Measurements from ENCODE around the gene HMGCS2.
"Not testable (repeated sequence)": the region's sequence is repeated elsewhere in the genome, so short reads cannot be mapped to it uniquely, and the experiment has no call there.

HMGCS2 gene

DNA sequence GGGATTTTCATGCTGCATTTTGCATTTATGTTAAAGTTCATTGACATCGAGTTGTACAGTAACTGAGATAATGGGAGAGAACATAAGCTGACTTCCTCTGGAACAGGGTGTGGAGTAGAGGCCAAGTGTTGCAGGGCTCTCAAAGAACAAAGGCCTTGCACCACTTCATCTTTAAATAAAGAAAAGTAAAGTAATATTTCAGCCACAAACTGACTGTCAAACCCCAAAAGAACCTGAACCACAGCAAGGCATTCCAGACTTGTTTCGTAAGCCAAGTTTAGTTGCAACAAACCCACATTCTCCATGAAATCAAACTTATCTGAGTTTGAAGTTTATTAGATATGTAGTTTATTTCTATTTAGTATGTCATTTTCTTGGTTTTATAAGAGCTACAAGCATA lies 19.1 kb upstream of the HMGCS2 start:
- no peak for DNase-seq

- not testable (repeated sequence) for DNase-seq
Observed at GRCh38 chr1:119786473-119787050, 17.9 kb upstream of the HMGCS2 start.

DNA sequence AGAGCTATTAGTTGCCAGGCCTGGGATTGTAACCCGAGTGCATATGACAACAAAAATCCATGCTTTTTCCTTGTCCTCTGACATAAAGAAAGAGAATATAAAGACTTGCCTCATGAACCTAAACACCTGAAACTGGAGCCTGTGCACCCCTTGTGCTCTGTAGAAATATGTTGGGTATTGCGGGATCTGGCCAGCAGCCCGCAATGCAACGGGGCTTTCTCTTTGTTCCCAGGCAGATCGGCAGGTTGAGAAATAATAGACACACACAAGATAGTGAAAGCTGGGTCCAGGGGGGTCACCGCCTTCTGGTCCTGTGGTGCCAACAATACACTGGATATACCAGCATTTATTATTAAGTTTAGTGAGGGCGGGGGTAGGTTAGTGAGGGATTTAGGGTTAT lies 17.3 kb upstream of the HMGCS2 start:
- not testable (repeated sequence) for DNase-seq

GRCh38 chr1:119784191-119784781 lies 15.6 kb upstream of the HMGCS2 start:
- no peak for DNase-seq

DNA sequence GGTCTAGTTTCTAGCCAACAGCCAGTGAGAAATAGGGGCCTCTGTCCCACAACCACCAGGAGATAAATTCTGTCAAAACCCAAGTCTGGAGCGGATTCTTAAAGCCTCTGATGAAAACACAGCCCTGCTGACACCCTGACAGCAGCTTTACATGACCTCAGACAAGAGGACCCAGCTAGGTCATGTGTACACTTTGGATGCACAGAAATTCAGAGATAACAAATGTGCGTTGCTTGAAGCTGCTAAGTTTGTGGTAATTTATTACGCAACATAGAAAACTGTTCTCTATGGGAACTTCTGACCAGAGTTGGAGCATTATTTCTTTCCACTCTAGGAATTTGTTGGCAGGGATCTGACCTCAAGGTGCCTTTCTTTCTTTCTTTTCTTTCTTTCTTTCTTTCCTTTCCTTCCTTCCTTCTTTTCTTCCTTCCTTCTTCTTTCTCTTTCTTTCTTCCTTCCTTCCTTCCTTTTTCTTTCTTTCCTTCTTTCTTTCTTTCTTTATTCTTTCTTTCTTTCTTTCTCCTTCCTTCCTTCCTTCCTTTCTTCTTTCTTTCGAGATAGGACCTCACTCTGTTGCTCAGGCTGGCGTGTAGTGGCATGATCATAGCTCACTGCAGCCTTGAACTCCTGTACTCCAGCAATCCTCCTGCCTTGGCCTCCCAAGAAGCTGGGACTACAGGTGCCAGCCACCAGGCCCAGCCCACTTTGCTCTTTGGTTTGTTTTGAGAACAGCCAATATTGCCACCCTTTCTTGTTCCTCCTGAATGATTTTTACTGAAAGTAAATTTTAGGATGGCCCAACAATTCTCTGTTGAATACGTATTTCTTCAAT lies 14.9 kb upstream of the HMGCS2 start:
- no peak for DNase-seq

DNA sequence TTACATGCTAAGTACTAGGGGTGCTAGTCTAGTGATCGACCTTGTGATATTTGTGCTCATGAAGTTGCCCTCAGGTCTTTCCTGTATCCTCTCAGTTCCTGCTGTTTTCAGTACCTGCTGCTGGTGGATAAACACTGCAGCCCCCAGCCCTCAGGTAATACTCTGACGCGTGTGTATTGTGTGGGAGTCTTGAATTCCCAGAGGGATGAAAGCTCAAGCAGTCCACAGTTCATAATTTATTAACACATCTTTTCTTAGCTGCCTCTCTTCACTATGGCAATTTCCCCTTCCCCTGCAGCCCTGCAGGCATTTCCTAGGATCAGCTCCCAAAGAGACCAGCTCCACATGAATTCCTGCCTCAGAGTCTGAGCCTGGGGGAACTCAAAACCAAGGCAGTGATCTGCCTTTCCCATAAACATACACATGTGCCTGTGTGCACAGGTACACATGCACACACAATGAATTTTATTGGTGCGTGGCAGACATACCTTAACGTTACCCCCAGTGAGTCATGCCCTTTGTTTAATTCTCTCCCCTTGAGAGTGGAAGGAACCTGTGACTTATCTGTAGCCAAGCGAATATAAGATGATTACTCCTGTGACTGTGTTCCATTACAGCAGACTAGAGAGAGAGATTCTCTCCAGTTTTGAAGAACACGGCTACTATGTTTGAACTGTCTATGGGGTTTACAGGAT lies 14.1 kb upstream of the HMGCS2 start:
- no peak for DNase-seq

GRCh38 chr1:119781434-119782210 lies 12.9 kb upstream of the HMGCS2 start:
- DNase-seq: no peak

DNA sequence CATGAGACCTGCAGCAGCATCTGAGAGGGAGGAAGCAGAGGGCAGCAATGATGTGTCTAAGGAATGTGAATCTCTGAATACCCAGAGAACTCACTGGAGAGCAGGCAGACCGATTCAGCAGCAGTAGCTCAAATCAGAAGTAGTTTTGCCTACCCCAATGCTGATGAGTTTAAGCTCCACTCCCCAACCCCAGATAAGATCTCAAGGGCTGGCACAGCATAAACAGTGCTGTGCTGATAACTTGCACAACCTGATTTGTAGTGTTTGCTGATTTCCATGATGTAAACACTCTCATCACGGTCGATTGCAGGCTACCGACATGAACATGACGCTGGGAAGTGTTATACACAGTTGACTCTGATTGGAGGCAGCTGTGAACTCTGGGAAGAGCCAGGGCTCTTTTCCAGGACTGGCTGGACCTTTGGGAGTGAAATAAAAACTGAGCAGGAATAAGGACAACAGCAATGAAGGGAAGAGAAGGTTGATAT lies 11.2 kb upstream of the HMGCS2 start:
- DNase-seq: no peak

GRCh38 chr1:119778886-119779560 lies 10.3 kb upstream of the HMGCS2 start:
- no peak for DNase-seq

- no peak for DNase-seq
Observed at GRCh38 chr1:119778359-119778758, 9.7 kb upstream of the HMGCS2 start.

DNA sequence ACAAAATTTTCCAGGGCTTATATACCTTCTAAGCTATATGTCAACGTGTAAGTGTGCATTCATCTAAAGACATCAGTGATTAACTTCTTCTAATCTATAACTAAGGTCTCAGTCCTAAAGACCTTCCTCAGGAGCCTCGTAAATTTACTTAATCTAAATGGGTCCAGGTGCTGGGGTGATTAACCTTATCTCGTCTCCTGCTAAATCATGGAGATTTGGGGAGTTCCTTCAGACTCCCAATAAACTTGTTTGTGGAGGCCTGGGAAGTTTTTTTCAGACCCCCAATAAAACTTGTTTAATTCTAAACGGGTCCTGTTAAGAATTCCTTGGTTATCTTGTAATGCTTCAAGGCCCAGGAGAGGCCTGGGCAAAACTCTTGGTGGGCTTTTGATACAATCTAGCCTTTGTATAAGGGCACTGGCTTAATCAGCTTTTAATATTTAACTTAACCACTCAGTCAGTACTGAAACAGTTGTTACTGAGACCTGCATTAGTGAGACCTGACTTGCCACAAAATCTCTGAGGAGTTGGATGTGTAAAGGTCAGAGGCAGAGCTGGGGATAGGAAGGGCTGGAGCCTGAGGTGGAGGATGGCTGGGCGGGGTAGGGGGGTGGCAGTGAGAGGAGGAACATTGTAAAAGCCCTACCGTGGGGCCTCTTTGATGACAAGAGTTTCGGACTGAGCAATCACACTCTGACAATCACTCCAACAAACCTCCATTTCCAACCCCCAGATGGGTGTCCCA lies 6.2 kb upstream of the HMGCS2 start:
- no peak for DNase-seq

DNA sequence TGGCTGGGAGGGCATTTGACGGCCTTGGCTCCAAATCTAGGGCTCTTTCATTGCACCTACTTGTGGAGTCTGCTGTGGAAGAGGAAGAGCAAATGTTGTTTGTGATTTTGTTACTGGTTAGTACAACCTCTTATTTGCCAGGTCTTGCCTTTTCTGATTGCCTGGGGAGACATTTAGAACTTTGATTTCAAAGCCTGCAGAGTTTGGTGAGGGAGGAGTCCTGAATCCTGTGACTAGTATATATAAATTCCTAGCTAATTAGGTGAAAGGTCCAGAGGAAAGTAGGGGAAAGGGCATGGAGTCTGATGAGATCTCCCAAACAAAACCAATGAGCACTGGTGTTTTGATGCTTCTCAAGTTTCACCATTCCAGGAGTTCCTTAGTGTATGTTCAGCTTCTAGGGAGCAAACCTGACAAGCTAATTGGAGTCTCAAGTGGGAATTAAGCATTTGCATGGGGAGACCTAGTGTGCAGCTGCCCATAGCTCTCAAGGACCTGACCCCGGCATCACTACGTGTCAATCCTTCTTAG lies 5.1 kb upstream of the HMGCS2 start:
- DNase-seq: no peak

DNA sequence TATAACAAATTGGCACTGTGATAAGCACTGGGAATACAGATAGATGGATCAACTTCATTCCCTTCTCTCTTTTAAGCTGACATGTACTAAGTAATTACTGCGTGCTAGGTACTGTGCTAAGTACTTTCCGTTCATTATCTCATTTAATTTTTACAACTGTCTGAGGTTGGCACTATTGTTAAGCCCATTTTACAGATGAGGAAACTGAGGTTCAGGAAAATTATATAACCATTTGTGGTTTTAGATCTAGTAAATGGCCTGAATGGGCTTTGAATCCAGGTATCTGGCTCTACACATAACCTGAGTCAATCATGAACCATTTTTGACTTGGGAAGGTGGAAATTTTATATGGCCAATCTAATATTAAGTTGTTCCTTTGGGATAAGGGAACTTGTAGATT lies 3.6 kb upstream of the HMGCS2 start:
- no peak for DNase-seq

GRCh38 chr1:119771770-119772169 lies 3.1 kb upstream of the HMGCS2 start:
- DNase-seq: no peak

- DNase-seq: no peak
Observed at GRCh38 chr1:119771016-119771415, 2.3 kb upstream of the HMGCS2 start.

- no peak for DNase-seq
Observed at GRCh38 chr1:119767486-119767885, 1.2 kb downstream of the HMGCS2 start.

DNA sequence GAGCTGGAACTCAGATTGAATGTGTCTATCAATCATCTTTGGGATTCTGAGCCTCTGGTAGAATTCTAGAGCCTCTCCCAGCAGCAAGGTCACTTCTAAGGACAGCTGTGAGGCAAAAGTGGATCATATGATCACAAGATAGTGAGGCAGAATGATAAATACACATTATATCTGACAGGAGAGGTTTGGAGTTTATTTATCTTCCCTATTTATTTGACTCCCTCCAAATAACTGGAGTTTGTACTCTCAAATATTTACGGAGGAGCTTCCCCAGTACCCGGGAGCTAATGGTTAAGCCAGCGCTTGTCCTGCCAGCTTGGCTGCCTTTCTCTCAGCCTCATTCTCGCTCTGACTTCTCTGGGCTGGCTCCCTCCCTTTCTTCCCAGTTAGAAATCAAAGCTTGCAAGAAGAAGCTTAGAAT lies 2.3 kb downstream of the HMGCS2 start:
- no peak for DNase-seq

- DNase-seq: no peak
Observed at GRCh38 chr1:119764220-119764619, 4.5 kb downstream of the HMGCS2 start.

GRCh38 chr1:119762953-119763352 lies 5.8 kb downstream of the HMGCS2 start:
- DNase-seq: no peak

DNA sequence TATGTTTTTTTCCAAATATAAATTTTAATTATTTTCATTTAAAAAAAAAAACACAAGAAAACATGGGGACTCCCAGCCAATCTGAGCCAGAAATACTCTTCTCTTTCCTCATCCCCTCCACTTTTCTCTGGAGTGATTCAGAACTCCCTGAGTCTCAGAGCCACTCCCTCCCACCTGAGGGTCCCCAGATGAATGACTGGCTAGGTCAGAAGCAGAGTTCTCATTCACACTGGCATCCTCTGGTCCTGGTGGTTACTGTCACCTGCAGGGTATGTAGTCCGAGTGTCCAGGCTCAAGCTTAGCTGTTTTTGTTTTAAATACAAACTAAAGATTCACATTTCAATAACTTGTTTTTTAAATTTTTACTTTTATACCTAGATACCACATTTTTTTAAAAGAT lies 6.3 kb downstream of the HMGCS2 start:
- no peak for DNase-seq

DNA sequence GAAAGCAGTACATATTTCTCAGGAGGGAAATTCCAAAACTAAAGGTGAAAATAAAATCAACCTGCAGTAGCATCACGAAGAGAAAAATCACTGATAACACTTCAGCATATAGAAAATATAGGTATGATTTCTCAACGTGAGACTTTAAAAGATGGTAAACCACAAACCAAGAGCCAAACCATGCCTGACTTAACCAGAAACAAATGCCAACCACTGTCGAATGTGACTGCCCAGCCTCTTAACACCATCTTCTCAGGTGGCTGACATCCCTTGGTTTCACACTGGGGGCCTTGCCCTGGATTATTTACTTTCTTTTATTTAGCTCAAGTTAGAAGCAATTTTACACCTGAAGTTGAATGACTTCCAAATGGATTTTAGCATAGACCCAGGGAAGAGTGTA lies 10.1 kb downstream of the HMGCS2 start:
- no peak for DNase-seq
